Central memory CD8-positive, alpha-beta T cell (primary cell): ENCODE data around the gene DDX28.
"Not testable (repeated sequence)": the region's sequence is repeated elsewhere in the genome, so short reads cannot be mapped to it uniquely, and the experiment has no call there.

Experiments used
- ATAC-seq: fragments of 150-1000 bp; cut with Tn5 transposase; replicated peaks from 2 replicates; pipeline ENCODE4 v1.10.0; 2022; ENCODE audit warnings: mild to moderate bottlenecking, moderate FRiP score, moderate number of reproducible peaks; ENCODE audit not compliant: poor library complexity, severe bottlenecking; ENCODE audit errors: extremely low read depth
- DNase-seq, 2 donors: peaks; one replicate each; pipeline ENCODE4 v3.0.0; 2021; ENCODE audit warnings: low spot score in 2 of 2
- H3K27ac Mint-ChIP-seq: one replicate; pipeline ENCODE4 v1.8.0; 2022; ENCODE audit warnings: low read depth, mild to moderate bottlenecking, moderate library complexity, mixed read lengths
- H3K27me3 Mint-ChIP-seq: one replicate; pipeline ENCODE4 v1.8.0; 2022; ENCODE audit warnings: mixed read lengths
- H3K36me3 Mint-ChIP-seq: one replicate; pipeline ENCODE4 v1.8.0; 2022; ENCODE audit warnings: mild to moderate bottlenecking, moderate library complexity, mixed read lengths; ENCODE audit not compliant: insufficient read depth
- H3K4me1 Mint-ChIP-seq: one replicate; pipeline ENCODE4 v1.8.0; 2022; ENCODE audit warnings: mixed read lengths
- H3K4me3 Mint-ChIP-seq: one replicate; pipeline ENCODE4 v1.8.0; 2022; ENCODE audit warnings: mild to moderate bottlenecking, moderate library complexity, mixed read lengths
- H3K9me3 Mint-ChIP-seq: one replicate; pipeline ENCODE4 v1.8.0; 2022; ENCODE audit warnings: mixed read lengths

DDX28 gene

DNA sequence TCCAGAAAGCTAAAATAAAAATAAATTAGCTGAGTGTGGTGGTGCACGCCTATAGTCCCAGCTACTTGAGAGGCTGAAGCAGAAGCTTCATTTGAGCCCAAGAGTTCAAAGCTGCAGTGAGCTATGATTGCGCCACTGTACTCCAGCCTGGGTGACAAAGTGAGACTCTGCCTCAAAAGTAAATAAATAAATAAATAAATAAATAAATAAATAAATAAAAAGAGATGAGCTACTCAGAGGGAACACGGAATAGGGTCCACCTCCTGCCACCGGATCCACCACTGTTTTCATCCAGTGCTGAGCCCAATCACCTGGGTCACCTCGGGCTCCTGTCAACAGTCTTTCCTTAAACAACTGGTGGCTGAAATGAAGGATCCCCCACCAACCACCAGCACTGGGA, 36.1 kb downstream of the DDX28 start:
- no peak for DNase-seq
- Mint-ChIP-seq H3K4me1 (peaks cover 17% of the 10 kb centered on the region), H3K9me3 (no peaks in the 10 kb centered on the region), H3K4me3 (no peak overlapping the region), H3K27ac (no peak overlapping the region), H3K27me3 (no peaks in the 10 kb centered on the region), H3K36me3 (peaks cover 4% of the 10 kb centered on the region)
- ATAC-seq = no peak

DNA sequence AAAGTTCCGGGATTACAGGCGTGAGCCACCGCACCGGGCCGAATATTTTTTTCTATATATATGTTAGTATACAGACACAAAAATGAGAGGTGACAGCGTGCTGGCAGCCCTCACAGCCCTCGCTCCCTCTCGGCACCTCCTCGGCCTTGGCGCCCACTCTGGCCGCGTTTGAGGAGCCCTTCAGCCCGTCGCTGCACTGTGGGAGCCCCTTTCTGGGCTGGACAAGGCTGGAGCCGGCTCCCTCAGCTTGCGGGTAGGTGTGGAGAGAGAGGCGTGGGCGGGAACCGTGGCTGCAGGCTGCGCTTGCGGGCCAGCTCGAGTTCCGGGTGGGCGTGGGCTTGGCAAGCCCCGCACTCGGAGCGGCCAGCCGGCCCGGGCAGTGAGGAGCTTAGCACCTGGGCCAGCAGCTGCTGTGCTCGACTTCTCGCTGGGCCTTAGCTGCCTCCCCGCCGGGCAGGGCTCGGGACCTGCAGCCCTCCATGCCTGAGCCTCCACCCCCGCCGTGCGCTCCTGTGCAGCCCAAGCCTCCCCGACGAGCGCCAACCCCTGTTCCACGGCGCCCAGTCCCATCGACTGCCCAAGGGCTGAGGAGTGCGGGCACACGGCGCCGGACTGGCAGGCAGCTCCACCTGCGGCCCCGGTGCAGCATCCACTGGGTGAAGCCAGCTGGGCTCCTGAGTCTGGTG, 40.9 kb downstream of the DDX28 start:
- Mint-ChIP-seq H3K27me3 (no peaks in the 10 kb centered on the region), H3K27ac (no peak overlapping the region), H3K36me3 (peaks cover 4% of the 10 kb centered on the region), H3K4me1 (peaks cover 12% of the 10 kb centered on the region), H3K9me3 (no peaks in the 10 kb centered on the region), H3K4me3 (no peak overlapping the region)
- ATAC-seq (no peak), DNase-seq (no peak)

DNA sequence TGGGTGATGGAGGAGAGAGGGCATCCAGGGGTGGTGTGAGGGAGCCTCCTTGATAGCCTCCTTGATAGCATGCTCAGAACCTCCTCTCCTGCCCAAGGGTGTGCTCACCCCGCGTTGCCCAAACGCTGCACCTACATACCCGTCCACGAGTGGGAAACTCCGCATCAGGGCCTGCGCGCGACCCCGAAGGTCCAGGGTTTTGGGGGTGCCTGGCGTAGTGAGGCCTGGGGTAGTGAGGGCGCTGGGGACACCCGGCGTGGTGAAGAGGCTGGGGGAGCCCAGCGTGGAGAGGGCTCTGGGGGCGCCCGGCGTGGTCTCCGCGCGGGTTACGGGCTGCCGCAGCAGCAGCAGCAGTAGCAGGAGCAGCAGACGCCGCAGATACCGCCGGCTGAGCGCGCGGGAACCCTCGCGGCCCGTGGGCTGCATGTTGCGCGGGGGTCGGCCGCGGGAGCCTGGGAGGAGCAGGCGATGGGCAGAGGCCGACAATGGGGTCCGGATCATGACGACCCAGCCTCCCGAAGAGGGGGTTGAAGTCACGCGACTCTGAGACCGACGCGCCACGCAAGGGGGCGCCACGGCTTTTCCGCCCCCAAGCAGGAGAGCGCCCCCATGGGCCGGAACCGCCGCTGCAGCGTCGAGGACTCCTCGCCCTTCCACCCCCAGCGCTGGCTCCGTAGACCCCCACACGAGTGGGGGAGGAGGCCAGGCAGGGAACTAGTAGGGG, 42.9 kb downstream of the DDX28 start, which contains the start of gene DPEP3:
TSS of gene DPEP3 (minus strand) at position 545 of the 724 bp plus-strand sequence. CDS start at position 426, 119 bp downstream.
- no peak for ATAC-seq

DNA sequence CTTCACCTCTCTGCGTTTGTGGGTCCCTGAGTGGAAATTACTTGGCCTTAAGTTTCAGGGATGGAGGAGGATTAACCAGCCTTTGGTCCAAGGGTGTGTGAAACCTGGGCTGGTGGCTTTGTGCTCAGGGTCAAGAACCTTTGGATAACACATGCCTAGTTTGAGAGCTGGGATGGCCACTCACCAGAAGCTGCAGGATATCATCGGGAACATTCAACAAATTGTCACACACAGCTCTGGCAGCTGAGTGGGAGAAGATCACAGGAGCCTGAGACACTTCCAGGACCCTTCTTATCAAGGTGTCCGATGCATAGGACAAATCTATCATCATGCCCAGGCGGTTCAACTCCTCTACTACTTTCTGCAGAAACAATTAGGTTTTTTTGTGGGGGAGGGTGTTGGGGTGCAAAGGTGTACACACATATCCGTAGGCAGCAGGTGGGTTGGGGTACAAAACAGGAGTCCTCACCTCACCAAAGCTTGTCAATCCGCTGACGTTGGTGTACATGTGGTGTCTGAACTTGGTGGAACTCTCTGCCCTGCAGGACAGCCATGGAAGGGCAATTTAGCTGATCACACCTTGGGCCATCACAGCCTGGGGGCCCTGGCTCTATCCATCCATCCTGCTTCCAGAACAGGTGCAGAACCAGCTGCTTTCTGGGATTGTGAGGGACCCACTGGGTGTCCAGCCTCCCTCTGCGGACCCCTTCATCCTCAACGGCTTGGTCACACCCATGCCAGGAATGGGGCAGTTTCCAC, 45.4 kb downstream of the DDX28 start:
- no peak for ATAC-seq
- no peak for DNase-seq

More for the DNA sequence above, 42.9 kb downstream of the DDX28 start, which contains the start of gene DPEP3:
- Mint-ChIP-seq H3K4me3 (no peak within 1 kb of the TSS), H3K36me3 (peaks cover 3% of the 10 kb centered on the region), H3K27ac (no peak within 1 kb of the TSS), H3K4me1 (peaks cover 11% of the 10 kb centered on the region), H3K27me3 (peaks cover 6% of the 10 kb centered on the region), H3K9me3 (no peaks in the 10 kb centered on the region)
- DNase-seq = no peak

DNA sequence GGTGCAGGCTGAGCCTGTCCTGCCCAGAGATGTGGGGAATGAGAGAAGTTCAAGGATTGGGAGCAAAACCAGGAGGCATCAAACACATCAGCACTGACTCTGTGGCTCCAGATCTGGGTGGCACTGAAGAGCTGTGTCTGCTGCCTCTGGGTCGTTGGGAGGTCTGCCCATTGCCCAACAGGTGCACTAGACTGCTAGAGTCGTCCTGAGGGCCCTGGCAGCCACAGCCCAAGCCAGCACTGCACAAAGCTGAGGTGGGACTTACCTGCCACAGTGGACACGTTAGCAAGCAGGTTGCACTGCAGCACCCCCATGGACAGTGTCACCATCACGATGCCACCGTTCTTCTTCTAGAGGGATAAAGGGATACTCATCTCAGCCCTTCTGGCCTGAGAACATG, 46.0 kb downstream of the DDX28 start:
- Mint-ChIP-seq H3K4me1 (no peaks in the 10 kb centered on the region), H3K27me3 (peaks cover 6% of the 10 kb centered on the region), H3K9me3 (no peaks in the 10 kb centered on the region), H3K4me3 (no peak overlapping the region), H3K27ac (no peak overlapping the region), H3K36me3 (peaks cover 2% of the 10 kb centered on the region)
- ATAC-seq = no peak
- no peak for DNase-seq

More for the DNA sequence above, 45.4 kb downstream of the DDX28 start:
- no peaks in the 10 kb centered on the region for H3K4me1 Mint-ChIP-seq
- H3K4me3 Mint-ChIP-seq = no peak overlapping the region
- H3K27me3 Mint-ChIP-seq = peaks cover 6% of the 10 kb centered on the region
- H3K27ac Mint-ChIP-seq = no peak overlapping the region
- no peaks in the 10 kb centered on the region for H3K9me3 Mint-ChIP-seq
- peaks cover 2% of the 10 kb centered on the region for H3K36me3 Mint-ChIP-seq

DNA sequence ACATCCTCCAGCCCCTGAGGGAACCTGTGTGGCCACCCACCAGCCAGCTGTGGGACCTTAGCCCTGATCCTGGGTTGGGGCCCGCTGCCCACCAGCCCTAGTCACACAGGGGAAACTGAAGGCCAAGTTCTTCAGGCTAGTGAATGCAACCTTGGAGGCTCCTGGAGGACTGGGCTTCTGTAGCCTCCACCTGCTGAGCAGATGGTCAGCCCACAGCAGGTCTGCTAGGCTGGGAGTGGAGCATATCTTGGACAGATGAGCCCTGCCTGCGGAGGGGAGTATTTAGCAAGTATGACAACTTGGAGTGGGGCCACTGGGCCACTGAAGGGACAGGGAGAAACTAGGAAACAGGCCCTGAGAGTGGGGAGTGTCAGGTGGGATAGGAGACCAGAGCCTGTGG, 46.8 kb downstream of the DDX28 start:
- DNase-seq (no peak), ATAC-seq (no peak)
- Mint-ChIP-seq H3K4me1 (no peaks in the 10 kb centered on the region), H3K27ac (no peak overlapping the region), H3K4me3 (no peak overlapping the region), H3K27me3 (peaks cover 6% of the 10 kb centered on the region), H3K36me3 (peaks cover 2% of the 10 kb centered on the region), H3K9me3 (no peaks in the 10 kb centered on the region)

DNA sequence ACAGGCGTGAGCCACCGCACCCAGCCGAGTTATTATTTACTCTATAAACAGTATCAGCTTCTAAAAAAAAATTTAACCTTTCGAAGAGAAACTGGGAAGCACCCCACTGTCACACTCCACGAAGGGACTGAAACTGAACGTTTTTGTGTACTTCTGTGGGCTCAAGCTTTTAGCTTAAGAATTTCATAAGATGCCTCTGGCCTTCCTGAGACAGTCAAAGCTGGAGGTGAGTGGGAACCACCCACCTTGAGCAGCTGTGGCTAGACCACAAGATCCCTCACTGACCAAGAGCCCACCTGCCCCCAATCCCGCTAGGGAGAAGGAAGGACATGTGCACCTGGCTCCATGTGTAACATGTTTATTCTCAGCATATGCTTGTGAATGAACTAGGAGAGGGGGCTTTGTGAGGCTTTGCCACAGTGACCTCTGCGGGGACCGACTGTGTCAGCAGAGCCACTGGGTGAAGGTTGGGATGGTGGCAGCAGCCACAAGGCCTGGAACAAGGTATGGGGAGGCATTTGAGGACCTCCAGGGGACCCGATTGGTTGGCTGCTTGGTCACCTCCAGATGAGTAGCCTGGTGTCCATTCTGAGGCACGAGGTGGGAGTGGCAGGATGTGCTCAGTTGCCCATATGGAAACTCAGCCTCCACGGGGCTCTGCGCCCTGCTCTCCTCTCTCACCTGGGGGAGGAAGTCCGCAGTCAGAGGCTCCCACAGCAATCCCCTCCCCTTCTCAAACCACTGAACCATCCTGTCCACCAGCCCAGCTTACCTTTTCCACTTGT, 47.5 kb downstream of the DDX28 start:
- no peaks in the 10 kb centered on the region for H3K9me3 Mint-ChIP-seq
- no peaks in the 10 kb centered on the region for H3K4me1 Mint-ChIP-seq
- H3K27ac Mint-ChIP-seq = no peak overlapping the region
- H3K4me3 Mint-ChIP-seq = no peak overlapping the region
- ATAC-seq = no peak
- H3K27me3 Mint-ChIP-seq = peaks cover 6% of the 10 kb centered on the region
- no peaks in the 10 kb centered on the region for H3K36me3 Mint-ChIP-seq
- DNase-seq = no peak

DNA sequence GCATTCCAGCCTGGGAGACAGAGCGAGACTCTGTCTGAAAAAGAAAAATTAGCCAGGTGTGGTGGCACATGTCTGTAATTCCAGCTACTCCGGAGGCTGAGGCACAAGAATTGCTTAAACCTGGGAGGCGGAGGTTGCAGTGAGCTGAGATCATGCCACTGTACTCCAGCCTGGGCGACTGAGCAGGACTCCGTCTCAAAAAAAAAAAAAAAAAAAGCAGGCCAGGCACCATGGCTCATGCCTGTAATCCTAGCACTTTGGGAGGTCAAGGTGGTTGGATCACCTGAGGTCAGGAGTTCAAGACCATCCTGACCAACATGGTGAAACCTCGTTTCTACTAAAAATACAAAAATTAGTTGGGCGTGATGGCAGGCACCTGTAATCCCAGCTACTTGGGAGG, 50.7 kb downstream of the DDX28 start:
- H3K4me1 Mint-ChIP-seq = peaks cover 19% of the 10 kb centered on the region
- H3K4me3 Mint-ChIP-seq, DNase-seq, H3K27ac Mint-ChIP-seq, H3K9me3 Mint-ChIP-seq, H3K27me3 Mint-ChIP-seq, H3K36me3 Mint-ChIP-seq, ATAC-seq: not testable (repeated sequence)

DNA sequence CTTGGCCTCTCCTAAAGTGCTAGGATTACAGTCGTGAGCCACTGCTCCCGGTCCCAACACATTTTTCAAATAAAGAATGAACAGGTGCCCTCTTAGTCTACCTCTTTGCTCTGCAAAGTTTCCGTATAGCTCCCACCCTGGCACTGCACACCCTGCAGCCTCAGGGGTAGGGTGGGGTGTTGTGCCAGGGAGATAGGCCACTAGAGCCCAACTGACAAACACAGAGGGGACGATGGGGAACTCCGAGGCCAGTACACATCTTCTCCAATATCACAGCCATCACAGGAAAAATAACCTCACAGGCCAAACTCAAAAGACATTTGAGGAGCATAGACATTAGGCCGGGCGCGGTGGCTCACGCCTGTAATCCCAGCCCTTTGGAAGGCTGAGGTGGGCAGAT, 51.9 kb downstream of the DDX28 start:
- Mint-ChIP-seq H3K27me3 (peaks cover 3% of the 10 kb centered on the region), H3K4me1 (peaks cover 27% of the 10 kb centered on the region), H3K27ac (no peak overlapping the region), H3K4me3 (no peak overlapping the region), H3K36me3 (peaks cover 6% of the 10 kb centered on the region), H3K9me3 (no peaks in the 10 kb centered on the region)
- ATAC-seq (no peak), DNase-seq (no peak)
